Neural cell (in vitro differentiated cells): ENCODE results near the gene SRPK1.

ENCODE experiments used
- EP300 ChIP-seq: fragments of 450-650 bp; conservative IDR thresholded peaks from 2 replicates; pipeline ENCODE4 v1.6.1; 2014; ENCODE audit warnings: antibody characterized with exemption, mild to moderate bottlenecking, moderate library complexity; ENCODE audit not compliant: poor library complexity, severe bottlenecking
- EZH2 ChIP-seq: fragments of 200-600, 300-800 bp; shearing (Covaris generic), sonication (generic); IDR thresholded peaks from 2 replicates; pipeline ENCODE4 v1.6.1; 2014; ENCODE audit warnings: antibody characterized with exemption, low read length, borderline replicate concordance, mild to moderate bottlenecking; ENCODE audit not compliant: insufficient read depth, poor library complexity, severe bottlenecking
- MXI1 ChIP-seq: fragments of 450-650 bp; conservative IDR thresholded peaks from 2 replicates; pipeline ENCODE4 v1.6.1; 2014; ENCODE audit warnings: antibody characterized with exemption, mild to moderate bottlenecking; ENCODE audit not compliant: poor library complexity, severe bottlenecking
- POLR2AphosphoS5 ChIP-seq: IDR thresholded peaks from 2 replicates; pipeline ENCODE4 v1.6.1; 2012
- RAD21 ChIP-seq: fragments of 450-650 bp; conservative IDR thresholded peaks from 2 replicates; pipeline ENCODE4 v1.6.1; 2014; ENCODE audit warnings: antibody characterized with exemption, mild to moderate bottlenecking, moderate library complexity
- SMC3 ChIP-seq: fragments of 450-650 bp; conservative IDR thresholded peaks from 2 replicates; pipeline ENCODE4 v1.6.1; 2014; ENCODE audit warnings: antibody characterized with exemption, mild to moderate bottlenecking, moderate library complexity; ENCODE audit not compliant: poor library complexity
- TAF1 ChIP-seq: IDR thresholded peaks from 2 replicates; pipeline ENCODE4 v1.6.1; 2012; ENCODE audit warnings: low read depth
- TF ChIP-seq, protein P1 (sequence below): fragments of 450-650 bp; IDR thresholded peaks from 2 replicates; pipeline ENCODE4 v1.5.1; 2014; ENCODE audit warnings: antibody characterized with exemption, mild to moderate bottlenecking, moderate library complexity; ENCODE audit not compliant: poor library complexity, severe bottlenecking
- TF ChIP-seq, protein P2 (sequence below): IDR thresholded peaks from 2 replicates; pipeline ENCODE4 v1.6.1; 2012; ENCODE audit warnings: borderline replicate concordance

DNA sequence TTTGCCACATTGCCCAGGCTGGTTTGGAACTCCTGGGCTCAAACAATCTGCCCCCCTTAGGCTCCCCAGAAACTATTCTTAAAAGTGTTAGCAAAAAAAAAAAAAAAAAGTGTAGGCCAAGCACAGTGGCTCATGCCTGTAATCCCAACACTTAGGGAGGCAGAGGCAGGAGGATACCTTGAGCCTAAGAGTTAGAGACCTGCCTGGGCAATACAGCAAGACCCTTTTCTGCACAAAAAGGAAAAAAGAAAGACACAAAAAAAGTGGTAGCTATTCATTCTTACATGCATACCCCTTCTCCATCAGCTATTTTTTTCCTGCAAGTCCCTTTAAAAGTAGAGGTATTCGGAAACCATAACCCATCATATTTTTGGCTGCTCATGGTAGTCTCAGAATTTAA, 3.2 kb upstream of the SRPK1 start:
- TF ChIP-seq, protein P1, sequence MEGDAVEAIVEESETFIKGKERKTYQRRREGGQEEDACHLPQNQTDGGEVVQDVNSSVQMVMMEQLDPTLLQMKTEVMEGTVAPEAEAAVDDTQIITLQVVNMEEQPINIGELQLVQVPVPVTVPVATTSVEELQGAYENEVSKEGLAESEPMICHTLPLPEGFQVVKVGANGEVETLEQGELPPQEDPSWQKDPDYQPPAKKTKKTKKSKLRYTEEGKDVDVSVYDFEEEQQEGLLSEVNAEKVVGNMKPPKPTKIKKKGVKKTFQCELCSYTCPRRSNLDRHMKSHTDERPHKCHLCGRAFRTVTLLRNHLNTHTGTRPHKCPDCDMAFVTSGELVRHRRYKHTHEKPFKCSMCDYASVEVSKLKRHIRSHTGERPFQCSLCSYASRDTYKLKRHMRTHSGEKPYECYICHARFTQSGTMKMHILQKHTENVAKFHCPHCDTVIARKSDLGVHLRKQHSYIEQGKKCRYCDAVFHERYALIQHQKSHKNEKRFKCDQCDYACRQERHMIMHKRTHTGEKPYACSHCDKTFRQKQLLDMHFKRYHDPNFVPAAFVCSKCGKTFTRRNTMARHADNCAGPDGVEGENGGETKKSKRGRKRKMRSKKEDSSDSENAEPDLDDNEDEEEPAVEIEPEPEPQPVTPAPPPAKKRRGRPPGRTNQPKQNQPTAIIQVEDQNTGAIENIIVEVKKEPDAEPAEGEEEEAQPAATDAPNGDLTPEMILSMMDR = no peak
- no peak for TF ChIP-seq EP300
- TF ChIP-seq POLR2AphosphoS5 = no peak
- no peak for TF ChIP-seq EZH2
- TF ChIP-seq, protein P2, sequence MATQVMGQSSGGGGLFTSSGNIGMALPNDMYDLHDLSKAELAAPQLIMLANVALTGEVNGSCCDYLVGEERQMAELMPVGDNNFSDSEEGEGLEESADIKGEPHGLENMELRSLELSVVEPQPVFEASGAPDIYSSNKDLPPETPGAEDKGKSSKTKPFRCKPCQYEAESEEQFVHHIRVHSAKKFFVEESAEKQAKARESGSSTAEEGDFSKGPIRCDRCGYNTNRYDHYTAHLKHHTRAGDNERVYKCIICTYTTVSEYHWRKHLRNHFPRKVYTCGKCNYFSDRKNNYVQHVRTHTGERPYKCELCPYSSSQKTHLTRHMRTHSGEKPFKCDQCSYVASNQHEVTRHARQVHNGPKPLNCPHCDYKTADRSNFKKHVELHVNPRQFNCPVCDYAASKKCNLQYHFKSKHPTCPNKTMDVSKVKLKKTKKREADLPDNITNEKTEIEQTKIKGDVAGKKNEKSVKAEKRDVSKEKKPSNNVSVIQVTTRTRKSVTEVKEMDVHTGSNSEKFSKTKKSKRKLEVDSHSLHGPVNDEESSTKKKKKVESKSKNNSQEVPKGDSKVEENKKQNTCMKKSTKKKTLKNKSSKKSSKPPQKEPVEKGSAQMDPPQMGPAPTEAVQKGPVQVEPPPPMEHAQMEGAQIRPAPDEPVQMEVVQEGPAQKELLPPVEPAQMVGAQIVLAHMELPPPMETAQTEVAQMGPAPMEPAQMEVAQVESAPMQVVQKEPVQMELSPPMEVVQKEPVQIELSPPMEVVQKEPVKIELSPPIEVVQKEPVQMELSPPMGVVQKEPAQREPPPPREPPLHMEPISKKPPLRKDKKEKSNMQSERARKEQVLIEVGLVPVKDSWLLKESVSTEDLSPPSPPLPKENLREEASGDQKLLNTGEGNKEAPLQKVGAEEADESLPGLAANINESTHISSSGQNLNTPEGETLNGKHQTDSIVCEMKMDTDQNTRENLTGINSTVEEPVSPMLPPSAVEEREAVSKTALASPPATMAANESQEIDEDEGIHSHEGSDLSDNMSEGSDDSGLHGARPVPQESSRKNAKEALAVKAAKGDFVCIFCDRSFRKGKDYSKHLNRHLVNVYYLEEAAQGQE = no peak
- TF ChIP-seq RAD21 = no peak
- no peak for TF ChIP-seq MXI1
- TF ChIP-seq TAF1 = no peak
- no peak for TF ChIP-seq SMC3
